ENCODE data around the gene RAD51D.
A peak's percentile ranks its signal among the peaks of the same experiment; 100 is the strongest.
"Not testable (repeated sequence)": the region's sequence is repeated elsewhere in the genome, so short reads cannot be mapped to it uniquely, and the experiment has no call there.

Gene RAD51D

GRCh38 chr17:35090707-35091106 is 29.0 kb downstream of the RAD51D start:
- not testable (repeated sequence) for DNase-seq (ENCODE audit: low spot score)

GRCh38 chr17:35089586-35090296 is 29.9 kb downstream of the RAD51D start:
- peak; percentile 16 for DNase-seq (ENCODE audit: low spot score)

DNA sequence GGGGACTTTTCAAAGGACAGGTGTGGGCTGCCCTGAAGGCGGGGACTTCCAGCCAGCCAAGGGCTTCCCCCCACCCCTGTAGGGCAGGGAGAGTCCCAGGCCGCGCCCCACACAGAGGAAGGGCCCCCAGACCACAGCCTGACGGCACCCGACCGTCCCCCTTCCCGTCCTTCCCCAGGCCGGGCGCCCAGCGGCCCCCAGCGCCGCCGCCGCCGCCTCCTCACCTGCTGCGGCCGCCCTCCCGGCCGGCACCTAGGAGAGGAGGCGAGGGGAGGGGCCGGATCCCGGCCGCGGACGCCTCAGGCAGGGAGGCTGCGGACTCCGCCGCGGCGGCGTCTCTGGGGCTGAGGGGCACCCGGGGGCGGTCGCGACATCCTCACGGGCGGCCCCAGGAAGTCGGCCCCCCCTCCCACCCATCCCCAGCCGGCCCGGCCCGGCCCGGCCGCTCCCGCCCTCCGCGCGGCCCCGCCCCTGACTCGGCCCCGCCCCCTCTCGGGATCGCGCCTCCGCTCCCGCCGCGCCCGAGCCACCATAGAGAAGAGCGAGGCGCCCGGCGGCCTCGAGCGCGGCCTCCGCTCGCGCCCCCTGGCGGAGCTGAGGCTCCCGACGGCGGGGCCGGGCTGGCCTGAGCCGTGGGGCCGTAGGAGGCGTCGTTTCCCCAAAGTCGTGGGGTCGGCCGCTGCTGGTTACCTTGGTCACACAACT is 30.6 kb downstream of the RAD51D start:
- DNase-seq (ENCODE audit: low spot score) = peak; percentile 69

DNA sequence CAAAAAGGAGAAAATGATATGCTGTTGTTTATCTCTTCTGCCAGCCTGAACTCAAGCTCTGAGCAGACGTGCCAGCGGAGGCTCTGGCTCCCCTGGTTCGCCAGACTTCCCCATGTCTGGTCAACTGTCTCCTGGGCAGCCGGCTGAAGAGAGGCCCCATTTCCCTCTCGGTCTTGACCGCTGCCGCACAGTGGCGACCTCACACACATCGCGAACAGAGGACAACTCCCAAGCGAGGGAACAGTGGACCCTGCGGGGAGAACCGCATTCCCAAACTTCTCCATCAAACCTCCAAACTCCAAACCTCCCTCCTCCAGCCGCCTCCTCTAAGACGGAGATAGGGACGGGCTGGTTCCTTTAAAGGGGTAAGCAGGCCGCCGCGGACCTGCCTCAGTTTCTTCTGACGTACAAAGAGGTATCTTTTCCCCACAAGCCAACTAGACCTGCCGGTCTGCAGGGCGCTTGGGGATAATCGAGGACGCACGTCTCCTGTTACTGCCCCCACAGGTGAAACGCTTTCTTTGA is 31.2 kb downstream of the RAD51D start:
- peak; percentile 59 for DNase-seq (ENCODE audit: low spot score)

GRCh38 chr17:35087731-35088355 is 31.8 kb downstream of the RAD51D start:
- DNase-seq (ENCODE audit: low spot score) = no peak

DNA sequence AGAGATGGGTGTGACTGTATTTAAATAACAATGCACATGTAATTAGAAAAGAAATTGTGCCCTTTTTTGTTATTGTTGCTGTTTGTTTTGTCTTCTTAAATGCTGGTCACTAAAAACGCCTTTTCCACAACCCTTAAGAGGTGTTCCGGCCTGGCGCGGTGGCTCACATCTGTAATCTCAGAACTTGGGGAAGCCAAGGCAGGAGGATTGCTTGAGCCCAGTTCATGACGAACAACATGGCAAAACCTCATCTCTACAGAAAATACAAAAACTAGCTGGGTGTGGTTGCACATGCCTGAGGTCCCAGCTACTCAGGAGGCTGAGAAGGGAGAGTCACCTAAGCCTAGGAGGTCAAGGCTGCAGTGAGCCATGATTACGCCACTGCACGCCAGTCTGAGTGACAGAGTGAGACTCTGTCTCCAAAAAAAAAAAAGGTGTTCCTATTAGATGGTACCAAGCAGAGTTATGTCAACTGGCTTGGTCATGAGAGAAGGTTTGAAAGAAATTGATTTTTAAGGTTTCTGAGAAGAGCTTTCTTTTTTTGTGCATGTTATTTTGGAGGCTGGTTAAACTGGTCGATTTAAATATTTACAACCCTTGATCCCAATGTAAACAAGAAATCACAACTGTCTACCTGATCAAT is 32.6 kb downstream of the RAD51D start:
- no peak for DNase-seq (ENCODE audit: low spot score)

DNA sequence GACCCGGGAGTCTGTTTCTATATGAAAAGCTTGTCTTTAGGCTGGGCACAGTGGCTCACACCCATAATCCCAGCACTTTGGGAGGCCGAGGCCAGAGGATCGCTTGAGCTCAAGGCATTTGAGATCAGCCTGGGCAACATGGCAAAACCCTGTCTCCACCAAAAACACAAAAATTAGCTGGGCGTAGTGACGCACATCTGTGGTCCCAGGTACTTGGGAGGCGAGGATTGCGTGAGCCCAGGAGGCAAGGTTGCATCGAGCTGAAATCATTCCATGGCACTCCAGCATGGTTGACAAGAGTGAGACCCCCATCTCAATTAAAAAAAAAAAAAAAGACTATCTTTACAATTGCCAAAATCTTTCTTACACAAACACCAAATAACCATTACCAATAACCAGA is 33.5 kb downstream of the RAD51D start:
- DNase-seq (ENCODE audit: low spot score) = no peak

DNA sequence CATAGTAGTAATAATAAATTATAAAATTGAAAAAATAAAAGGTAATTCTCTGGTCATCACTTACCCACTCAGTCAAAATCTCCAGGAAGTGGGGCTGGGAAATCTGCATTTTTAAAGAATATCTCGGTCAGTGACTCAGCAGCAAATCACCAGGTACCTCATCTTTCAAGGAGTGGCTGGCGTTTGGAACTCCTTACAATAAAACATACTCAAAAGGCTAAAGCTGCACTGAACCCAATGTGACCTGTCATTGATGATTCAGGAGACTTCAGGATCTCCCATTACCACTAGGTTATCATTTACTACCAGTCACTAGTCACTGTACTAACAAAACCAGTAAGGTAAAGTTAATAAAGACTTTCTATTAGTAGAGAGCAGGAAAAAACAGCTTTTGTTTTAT is 34.7 kb downstream of the RAD51D start:
- DNase-seq (ENCODE audit: low spot score) = no peak

- DNase-seq (ENCODE audit: low spot score) = no peak
These were observed 36.6 kb downstream of the RAD51D start for GRCh38 chr17:35083071-35083470.

- peak; percentile 20 for DNase-seq (ENCODE audit: low spot score)
These were observed 37.5 kb downstream of the RAD51D start for GRCh38 chr17:35082073-35082657.

GRCh38 chr17:35081638-35082037 is 38.0 kb downstream of the RAD51D start:
- DNase-seq (ENCODE audit: low spot score) = no peak

- DNase-seq (ENCODE audit: low spot score) = no peak
These were observed 39.1 kb downstream of the RAD51D start for GRCh38 chr17:35080536-35080935.

GRCh38 chr17:35079547-35080423 is 39.9 kb downstream of the RAD51D start:
- DNase-seq (ENCODE audit: low spot score) = no peak

GRCh38 chr17:35076874-35077273 is 42.8 kb downstream of the RAD51D start:
- DNase-seq (ENCODE audit: low spot score) = no peak

GRCh38 chr17:35074711-35075707 is 44.7 kb downstream of the RAD51D start:
- DNase-seq (ENCODE audit: low spot score) = no peak

GRCh38 chr17:35073991-35074627 is 45.6 kb downstream of the RAD51D start:
- no peak for DNase-seq (ENCODE audit: low spot score)

GRCh38 chr17:35073183-35073790 is 46.4 kb downstream of the RAD51D start:
- DNase-seq (ENCODE audit: low spot score) = no peak

GRCh38 chr17:35069311-35069710 is 50.3 kb downstream of the RAD51D start:
- DNase-seq (ENCODE audit: low spot score) = no peak

GRCh38 chr17:35068249-35068648 is 51.4 kb downstream of the RAD51D start:
- no peak for DNase-seq (ENCODE audit: low spot score)

Data from cerebellar cortex (tissue), 1 donor.